Vagina (tissue), 2 donors: ENCODE measurements around the gene KIF3C. TPM values are rescaled to one million over a fixed set of nuclear protein-coding genes. Genes with fewer than 3 reads are reported as not detected.

Experiments
- DNase-seq, 2 donors: peaks; one replicate each; pipeline ENCODE4 v3.0.0-alpha.2; 2017; ENCODE audit errors: extremely low spot score in 2 of 2
- H3K27ac ChIP-seq: fragments of 200-600 bp; sonication (generic); one replicate; pipeline ENCODE4 v1.5.1; 2019
- H3K27me3 ChIP-seq: fragments of 200-600 bp; sonication (generic); one replicate; pipeline ENCODE4 v1.5.1; 2019
- H3K36me3 ChIP-seq, 2 donors: fragments of 200-600 bp; sonication (generic); one replicate each; pipeline ENCODE4 v1.5.1; 2017 to 2019
- H3K4me1 ChIP-seq: fragments of 200-600 bp; sonication (generic); one replicate; pipeline ENCODE4 v1.5.1; 2019
- H3K4me3 ChIP-seq, 2 donors: fragments of 200-600 bp; sonication (generic); 1 replicate in 1 of 2; 2 replicates in 1 of 2; pipeline ENCODE4 v1.5.1; 2016 to 2019
- H3K9me3 ChIP-seq: fragments of 200-600 bp; sonication (generic); one replicate; pipeline ENCODE4 v1.5.1; 2019
- POLR2A ChIP-seq, 2 donors: fragments of 450-650 bp; IDR thresholded peaks; one replicate each; pipeline ENCODE4 v1.6.1; 2017; ENCODE audit warnings: antibody characterized with exemption in 2 of 2, mild to moderate bottlenecking in 2 of 2, moderate library complexity in 2 of 2
- POLR2AphosphoS5 ChIP-seq, 2 donors: sonication (generic); formaldehyde crosslinking; IDR thresholded peaks; one replicate each; pipeline ENCODE4 v1.9.0; 2017; ENCODE audit warnings: antibody characterized with exemption in 2 of 2, mild to moderate bottlenecking in 2 of 2, low read depth in 1 of 2; ENCODE audit not compliant: insufficient read depth in 1 of 2
- intact Hi-C: fragments of 100-400 bp; cut with DNase I; formaldehyde crosslinking; loops from one replicate; pipeline ENCODE4 v1.15.1; 2023
- total RNA-seq: library from RNA; depleted of rRNA; stranded (reverse); fragments of >200 nt; gene quantifications from one replicate; pipeline ENCODE4 v1.2.3, GENCODE V29; 2016
- TF ChIP-seq, protein P1 (sequence below), 3 experiments: fragments of 450-650 bp in 2 of 3; fragments of 200-600 bp in 1 of 3; sonication (generic) in 1 of 3; IDR thresholded peaks; one replicate each; pipeline ENCODE4 v1.5.1; 2017 to 2019; ENCODE audit warnings: antibody characterized with exemption in 3 of 3, mild to moderate bottlenecking in 2 of 3, moderate library complexity in 2 of 3

The KIF3C gene
- total RNA-seq, 1 donor from 2014 or later, result 9.3 TPM

DNA sequence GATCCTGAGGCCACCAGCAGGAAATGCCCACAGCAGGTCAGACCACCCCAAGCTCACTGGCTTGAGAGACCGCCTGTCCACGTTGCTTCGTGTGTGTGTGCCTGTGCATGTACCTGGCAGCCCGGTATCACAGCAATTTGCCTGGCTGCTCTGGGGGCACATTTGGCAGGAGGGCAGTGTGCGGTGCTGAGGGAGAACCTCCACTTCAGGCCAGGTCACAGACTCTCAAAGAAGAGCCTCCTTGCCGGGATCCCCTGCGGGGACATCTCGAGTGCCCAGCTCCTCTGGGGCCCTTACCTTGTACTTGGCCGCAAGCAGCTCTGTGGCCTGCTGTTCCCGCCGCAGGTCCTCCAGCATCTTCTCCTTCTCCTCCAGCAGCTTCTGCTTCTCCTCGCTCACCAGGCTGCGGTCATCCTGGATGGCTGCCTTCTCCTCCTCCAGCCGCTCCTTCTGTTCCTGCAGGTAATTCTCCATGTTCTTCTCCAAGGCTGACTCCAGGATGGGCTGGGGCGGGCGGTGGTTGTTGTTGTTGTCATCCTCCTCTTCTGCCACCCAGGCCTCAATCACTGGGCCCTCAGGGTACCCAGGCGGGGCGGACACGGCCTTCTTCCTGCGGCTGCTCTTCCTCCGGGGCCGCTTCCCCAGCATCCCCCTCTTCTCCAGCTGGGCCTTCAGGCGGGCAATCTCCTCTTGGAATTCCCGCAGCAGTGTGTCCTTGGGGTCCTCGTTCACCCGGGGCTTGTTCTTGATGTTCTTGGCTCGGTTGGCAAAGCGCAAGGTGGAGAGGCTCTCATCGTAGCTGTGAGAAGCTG lies 2.0 kb downstream of the KIF3C start:
- Histone ChIP-seq H3K9me3 (no peaks in the 10 kb centered on the region), H3K36me3 (no peaks in the 10 kb centered on the region), H3K4me1 (peaks cover 52% of the 10 kb centered on the region), H3K27me3 (no peaks in the 10 kb centered on the region), H3K4me3 (no peak overlapping the region), H3K27ac (no peak overlapping the region)
- TF ChIP-seq POLR2AphosphoS5 (IDR thresholded peaks at IDR 0.05; ENCODE audit: insufficient read depth in 1 of 2, low read depth in 1 of 2), result no peak
- TF ChIP-seq, protein P1, sequence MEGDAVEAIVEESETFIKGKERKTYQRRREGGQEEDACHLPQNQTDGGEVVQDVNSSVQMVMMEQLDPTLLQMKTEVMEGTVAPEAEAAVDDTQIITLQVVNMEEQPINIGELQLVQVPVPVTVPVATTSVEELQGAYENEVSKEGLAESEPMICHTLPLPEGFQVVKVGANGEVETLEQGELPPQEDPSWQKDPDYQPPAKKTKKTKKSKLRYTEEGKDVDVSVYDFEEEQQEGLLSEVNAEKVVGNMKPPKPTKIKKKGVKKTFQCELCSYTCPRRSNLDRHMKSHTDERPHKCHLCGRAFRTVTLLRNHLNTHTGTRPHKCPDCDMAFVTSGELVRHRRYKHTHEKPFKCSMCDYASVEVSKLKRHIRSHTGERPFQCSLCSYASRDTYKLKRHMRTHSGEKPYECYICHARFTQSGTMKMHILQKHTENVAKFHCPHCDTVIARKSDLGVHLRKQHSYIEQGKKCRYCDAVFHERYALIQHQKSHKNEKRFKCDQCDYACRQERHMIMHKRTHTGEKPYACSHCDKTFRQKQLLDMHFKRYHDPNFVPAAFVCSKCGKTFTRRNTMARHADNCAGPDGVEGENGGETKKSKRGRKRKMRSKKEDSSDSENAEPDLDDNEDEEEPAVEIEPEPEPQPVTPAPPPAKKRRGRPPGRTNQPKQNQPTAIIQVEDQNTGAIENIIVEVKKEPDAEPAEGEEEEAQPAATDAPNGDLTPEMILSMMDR (IDR thresholded peaks at IDR 0.05), result no peak
- TF ChIP-seq POLR2A (IDR thresholded peaks at IDR 0.05), result no peak
- no peak for DNase-seq
- intact Hi-C loops, result no loop called here

DNA sequence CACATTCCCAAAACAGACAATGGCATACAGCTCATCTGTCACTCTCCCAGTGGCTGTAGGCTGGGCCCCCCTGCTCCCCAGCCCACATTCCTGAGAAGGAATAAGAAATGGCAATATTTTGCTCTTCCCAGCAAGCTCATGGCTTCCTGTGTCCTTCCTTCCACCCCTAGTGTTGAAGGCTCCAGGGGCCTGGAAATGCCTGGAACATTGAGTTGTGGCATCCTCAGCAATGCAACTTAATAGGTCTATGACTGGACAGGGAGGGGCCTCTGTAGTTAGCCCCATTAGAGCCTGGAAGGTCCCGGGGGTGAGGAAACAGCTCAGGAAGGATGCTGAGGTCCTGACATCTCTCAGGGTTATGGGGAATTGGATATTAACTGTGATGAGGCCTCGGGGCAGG lies 3.3 kb downstream of the KIF3C start:
- Histone ChIP-seq H3K36me3 (no peaks in the 10 kb centered on the region), H3K9me3 (no peaks in the 10 kb centered on the region), H3K27ac (no peak overlapping the region), H3K4me1 (peaks cover 52% of the 10 kb centered on the region), H3K4me3 (no peak overlapping the region), H3K27me3 (no peaks in the 10 kb centered on the region)
- DNase-seq, result no peak
- intact Hi-C loops, result no loop called here
- no peak for TF ChIP-seq POLR2A (IDR thresholded peaks at IDR 0.05)
- TF ChIP-seq, protein P1 (IDR thresholded peaks at IDR 0.05), result no peak
- TF ChIP-seq POLR2AphosphoS5 (IDR thresholded peaks at IDR 0.05; ENCODE audit: insufficient read depth in 1 of 2, low read depth in 1 of 2), result no peak

DNA sequence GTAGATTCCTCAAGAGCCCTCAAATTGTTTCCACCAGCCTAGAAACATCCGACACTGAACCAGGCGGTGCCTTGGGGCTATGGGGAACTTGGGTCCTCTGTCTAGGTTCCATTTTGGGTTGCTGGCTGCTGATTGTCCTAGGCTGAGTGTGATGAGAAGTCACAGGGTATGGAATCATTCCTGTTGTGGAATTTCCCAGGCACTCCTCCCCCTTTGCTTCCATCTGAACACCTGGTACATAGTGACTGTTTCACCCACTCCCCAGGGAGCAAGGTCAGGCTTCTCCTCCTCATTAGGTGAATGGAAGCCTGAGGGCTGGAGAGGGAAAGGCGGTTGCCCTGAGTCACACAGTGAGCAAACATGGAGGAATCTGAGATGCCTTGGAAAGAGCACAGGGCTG lies 4.5 kb downstream of the KIF3C start:
- H3K27ac ChIP-seq, result no peak overlapping the region
- H3K4me3 ChIP-seq, result no peak overlapping the region
- H3K9me3 ChIP-seq, result no peaks in the 10 kb centered on the region
- intact Hi-C loops, result no loop called here
- H3K27me3 ChIP-seq, result no peaks in the 10 kb centered on the region
- H3K4me1 ChIP-seq, result peaks cover 52% of the 10 kb centered on the region
- no peaks in the 10 kb centered on the region for H3K36me3 ChIP-seq
- no peak for TF ChIP-seq POLR2AphosphoS5 (IDR thresholded peaks at IDR 0.05; ENCODE audit: insufficient read depth in 1 of 2, low read depth in 1 of 2)
- TF ChIP-seq, protein P1 (IDR thresholded peaks at IDR 0.05), result no peak
- TF ChIP-seq POLR2A (IDR thresholded peaks at IDR 0.05), result no peak
- DNase-seq, result no peak

DNA sequence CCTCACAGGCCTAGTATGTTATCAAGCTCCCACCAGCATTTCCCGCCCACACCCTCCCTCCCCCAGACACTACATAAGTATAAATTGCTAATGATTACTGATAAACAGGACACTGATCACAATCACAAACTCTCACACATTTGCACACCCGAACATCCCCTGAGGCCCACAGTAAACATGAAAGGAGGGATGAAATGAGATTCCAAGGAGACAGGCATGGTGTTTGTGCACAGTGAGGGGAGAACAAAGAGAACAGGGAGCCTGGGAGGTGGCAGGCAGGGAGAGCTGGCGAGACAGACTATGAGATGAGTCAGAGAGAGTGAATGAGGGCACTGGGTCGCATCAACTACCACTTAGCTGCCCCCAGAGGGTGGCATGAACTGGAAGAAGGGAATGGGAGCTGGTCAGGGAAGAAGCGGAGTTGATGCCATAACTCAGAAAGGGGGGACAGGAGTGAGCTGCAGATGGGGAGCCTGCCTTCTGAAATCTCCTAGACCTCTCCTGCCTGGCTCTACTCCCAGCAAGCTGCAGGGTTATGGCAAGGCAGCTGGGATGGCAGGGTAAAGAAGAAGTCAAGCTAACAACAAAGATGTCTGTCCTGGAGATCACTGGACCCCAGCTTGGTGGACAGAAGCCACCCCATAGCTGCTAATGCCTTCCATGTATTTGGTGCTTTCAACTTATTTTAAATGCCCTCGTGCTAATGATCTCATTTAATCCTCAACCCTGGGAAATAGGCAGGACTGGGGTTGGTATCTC lies 5.1 kb downstream of the KIF3C start:
- no peak for TF ChIP-seq POLR2AphosphoS5 (IDR thresholded peaks at IDR 0.05; ENCODE audit: insufficient read depth in 1 of 2, low read depth in 1 of 2)
- TF ChIP-seq, protein P1 (IDR thresholded peaks at IDR 0.05), result no peak
- intact Hi-C loops, result no loop called here
- peaks cover 52% of the 10 kb centered on the region for H3K4me1 ChIP-seq
- DNase-seq, result no peak
- no peaks in the 10 kb centered on the region for H3K27me3 ChIP-seq
- H3K4me3 ChIP-seq, result no peak overlapping the region
- no peaks in the 10 kb centered on the region for H3K9me3 ChIP-seq
- H3K27ac ChIP-seq, result no peak overlapping the region
- no peaks in the 10 kb centered on the region for H3K36me3 ChIP-seq
